ENCODE results near the gene PARVG.

Gene PARVG

DNA sequence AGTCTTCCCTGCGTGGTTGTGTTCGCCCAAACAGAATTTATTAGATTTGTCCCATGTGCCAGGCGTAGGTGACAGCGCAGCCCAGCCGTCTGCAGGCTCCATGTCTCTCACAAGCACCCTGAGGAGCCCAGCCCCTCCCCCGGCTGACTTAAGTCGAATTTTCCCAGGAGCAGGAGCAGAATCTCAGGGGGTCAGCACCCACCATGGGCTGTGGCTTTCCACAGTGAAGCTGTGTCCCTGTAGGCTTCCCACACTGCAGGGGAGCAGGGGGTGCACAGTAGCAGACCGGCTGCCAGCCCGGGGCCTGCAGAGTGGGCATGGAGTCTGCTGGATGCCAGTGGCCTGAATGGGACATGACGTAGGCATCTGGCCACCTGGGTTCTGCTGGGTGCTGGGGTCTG, 16.0 kb downstream of the PARVG start:
- no peak for DNase-seq (ENCODE audit: low read depth in 2 of 2)

DNA sequence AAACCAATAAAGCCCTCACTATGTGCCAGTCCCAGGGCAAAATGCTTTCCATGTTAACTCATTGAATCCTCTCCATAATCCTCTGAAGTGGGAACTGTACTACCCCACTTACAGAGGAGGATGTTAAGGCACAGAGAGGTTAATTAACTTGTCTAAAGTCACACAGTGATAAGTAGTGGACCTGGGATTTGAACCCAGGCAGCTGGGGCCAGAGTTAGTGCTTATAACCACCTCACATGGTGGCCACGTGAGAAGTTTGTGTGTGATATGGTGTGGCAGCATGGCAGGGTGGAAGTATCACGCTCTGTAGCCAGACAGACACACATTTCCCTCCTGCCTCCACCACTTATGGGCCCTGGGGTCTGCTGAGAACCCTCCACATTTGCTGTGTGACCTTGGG, 16.5 kb downstream of the PARVG start:
- DNase-seq (ENCODE audit: low read depth in 2 of 2) = no peak

GRCh38 chr22:44199164-44199563, 18.4 kb downstream of the PARVG start:
- DNase-seq (ENCODE audit: low read depth in 2 of 2) = no peak

GRCh38 chr22:44199866-44200265, 19.1 kb downstream of the PARVG start:
- DNase-seq (ENCODE audit: low read depth in 2 of 2) = no peak

GRCh38 chr22:44200451-44200850, 19.7 kb downstream of the PARVG start:
- DNase-seq (ENCODE audit: low read depth in 2 of 2) = no peak

- DNase-seq (ENCODE audit: low read depth in 2 of 2) = no peak
Measured at GRCh38 chr22:44200855-44201550, 20.3 kb downstream of the PARVG start.

DNA sequence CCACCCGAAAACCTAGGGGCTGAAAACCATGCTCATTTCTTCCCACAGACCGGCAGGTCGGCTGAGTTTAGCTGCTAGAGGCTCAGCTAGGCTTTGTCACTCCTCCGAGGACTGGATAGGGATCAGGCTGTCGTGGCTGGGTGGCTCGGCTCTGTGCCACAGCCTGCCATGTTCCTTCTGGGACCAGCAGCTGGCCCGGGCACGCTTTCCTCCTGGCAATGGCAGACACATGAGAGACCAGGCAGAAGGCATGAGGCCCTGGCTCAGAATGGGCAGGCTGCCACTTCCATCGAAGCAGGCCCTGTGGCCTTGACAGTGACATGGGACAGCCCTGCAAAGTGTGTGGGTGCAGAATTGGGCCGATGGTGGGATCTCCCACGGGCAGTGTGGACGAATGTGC, 20.9 kb downstream of the PARVG start:
- DNase-seq (ENCODE audit: low read depth in 2 of 2) = no peak

- peak; percentile 73 to 76 for DNase-seq (ENCODE audit: low read depth in 2 of 2)
Measured at GRCh38 chr22:44202261-44202789, 21.6 kb downstream of the PARVG start.

GRCh38 chr22:44203203-44203602, 22.5 kb downstream of the PARVG start:
- no peak for DNase-seq (ENCODE audit: low read depth in 2 of 2)

- no peak for DNase-seq (ENCODE audit: low read depth in 2 of 2)
Measured at GRCh38 chr22:44204739-44205515, 24.2 kb downstream of the PARVG start.

- no peak for DNase-seq (ENCODE audit: low read depth in 2 of 2)
Measured at GRCh38 chr22:44205516-44206329, 25.0 kb downstream of the PARVG start.

- DNase-seq (ENCODE audit: low read depth in 2 of 2) = no peak
Measured at GRCh38 chr22:44206330-44206645, 25.6 kb downstream of the PARVG start.

DNA sequence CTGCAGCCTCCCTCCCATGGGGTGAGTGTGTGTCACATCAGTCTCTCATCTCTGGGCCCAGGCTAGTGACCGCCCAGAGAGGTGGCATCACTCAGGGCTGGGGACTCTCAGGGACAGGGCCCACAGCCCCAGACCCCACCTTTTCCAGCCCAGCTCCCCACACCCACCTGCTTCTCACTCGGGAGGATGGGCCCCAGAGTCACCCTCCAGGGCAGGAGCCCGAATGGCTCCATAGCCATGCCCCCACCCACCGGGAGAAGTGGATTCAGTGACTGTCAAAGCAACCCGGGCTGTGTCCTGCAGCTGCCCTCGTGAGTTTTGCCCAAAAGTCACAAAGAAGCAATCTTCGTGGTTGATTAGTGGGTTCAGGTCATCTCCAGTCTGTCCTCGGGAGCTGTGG, 26.0 kb downstream of the PARVG start:
- DNase-seq (ENCODE audit: low read depth in 2 of 2) = no peak

DNA sequence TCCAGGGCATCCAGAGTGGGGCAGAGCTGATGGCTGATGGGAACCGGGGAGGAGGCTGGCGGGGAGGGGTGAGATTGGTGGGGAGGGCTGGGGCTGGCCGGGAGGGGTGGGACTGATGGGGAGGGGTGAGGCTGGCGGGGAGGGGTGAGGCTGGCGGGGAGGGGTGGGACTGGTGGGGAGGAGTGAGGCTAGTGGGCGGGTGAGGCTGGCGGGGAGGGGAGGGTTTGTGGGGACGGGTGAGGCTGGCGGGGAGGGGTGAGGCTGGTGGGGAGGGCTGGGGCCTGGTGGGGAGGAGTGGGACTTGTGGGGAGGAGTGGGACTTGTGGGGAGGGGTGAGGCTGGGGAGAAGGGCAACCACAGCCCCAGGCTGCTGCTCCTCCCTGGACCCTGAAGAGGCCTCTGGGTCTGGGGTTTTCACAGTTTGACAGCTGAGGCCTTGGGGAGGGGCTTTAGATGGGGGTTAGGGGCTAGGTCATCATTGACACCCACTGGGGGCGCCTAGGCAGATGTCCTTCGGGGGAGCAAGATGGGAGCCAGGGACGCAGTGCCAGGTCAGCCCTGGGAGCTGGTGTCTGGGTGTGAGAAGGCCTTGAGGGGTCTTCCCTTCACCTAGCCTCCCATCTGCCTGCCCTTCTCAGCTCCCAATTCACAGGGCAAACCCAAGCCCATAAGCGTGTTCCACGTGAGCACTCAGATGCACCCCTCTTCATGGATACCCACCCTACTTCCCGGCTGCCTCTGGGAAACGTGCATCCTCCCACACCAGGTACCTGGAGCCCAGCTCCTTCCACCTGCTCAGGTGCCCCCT, 26.7 kb downstream of the PARVG start:
- DNase-seq (ENCODE audit: low read depth in 2 of 2) = no peak

- DNase-seq (ENCODE audit: low read depth in 2 of 2) = no peak
Measured at GRCh38 chr22:44207981-44208317, 27.2 kb downstream of the PARVG start.

DNA sequence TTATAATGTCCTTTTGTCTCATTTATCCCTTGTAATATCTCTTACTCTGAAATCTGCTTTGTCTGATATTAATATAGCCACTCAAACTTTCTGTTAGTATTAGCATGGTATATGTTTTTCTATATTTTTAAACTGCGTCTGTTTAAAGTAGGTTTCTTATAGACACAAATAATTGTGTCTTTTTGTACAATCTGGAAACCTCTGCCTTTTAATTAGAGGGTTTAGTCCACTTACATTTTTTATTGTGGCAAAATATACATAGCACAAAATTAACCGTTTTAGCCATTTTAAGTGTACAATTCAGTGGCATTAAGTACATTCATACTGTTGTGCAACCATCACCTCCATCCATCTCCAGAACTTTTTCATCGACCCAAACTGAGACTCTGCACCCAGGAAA, 28.6 kb downstream of the PARVG start:
- DNase-seq (ENCODE audit: low read depth in 2 of 2) = no peak

GRCh38 chr22:44210722-44211121, 30.0 kb downstream of the PARVG start:
- no peak for DNase-seq (ENCODE audit: low read depth in 2 of 2)

GRCh38 chr22:44211256-44211945, 30.7 kb downstream of the PARVG start:
- DNase-seq (ENCODE audit: low read depth in 2 of 2) = no peak

DNA sequence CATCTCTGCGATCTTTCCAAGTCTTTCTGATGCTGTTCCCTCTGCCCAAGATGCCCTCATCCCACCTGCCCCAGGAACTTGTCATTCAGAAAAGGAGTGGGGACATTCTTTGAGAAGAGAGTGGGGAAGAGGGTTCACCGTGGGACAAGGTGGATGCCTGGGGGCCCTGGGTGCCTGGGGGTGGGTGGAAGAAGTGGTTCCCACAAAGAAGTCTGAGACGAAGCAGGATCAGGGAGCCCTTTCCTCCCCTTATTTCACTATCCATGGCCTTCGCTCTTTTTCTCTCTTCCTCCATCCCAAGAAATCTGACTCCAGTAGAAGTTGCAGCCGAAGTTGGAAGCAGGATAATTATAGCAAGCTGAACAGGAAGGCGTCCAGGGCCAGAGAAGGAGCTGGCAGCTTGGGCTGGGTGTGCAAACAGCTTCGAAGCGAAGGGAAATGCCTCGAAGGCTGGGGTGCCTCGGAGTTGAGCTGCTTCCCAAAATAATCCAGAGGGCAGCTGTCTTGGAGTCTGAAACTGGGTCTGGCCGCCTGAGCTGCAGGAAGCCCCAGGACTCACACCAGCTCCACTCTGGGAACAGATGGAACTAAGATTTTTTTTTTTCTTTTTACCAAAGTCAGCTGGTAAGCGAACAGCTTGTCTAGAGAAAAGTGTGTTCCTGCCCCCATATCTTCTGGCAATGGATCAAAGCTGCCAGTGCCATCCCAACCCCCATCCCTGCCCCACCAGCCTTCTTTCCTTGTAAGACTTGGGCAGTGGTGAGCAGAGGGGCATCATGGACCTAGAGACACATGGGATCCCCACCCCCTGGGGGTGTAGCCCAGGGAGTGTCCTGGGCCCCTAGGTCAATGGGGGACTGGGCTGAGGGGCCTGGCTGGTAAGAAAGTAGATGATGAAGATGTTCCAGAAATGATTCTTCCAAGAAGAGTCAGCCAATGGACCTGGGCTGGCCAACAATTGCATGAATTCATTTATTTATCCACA, 31.5 kb downstream of the PARVG start:
- peak in 1 of 2 experiments; percentile 9 for DNase-seq (ENCODE audit: low read depth in 2 of 2)

- no peak for DNase-seq (ENCODE audit: low read depth in 2 of 2)
Measured at GRCh38 chr22:44212936-44213335, 32.2 kb downstream of the PARVG start.

All from fibroblast of skin of left quadriceps (primary cell).